ENCODE measurements around the gene AFG1L.

DNA sequence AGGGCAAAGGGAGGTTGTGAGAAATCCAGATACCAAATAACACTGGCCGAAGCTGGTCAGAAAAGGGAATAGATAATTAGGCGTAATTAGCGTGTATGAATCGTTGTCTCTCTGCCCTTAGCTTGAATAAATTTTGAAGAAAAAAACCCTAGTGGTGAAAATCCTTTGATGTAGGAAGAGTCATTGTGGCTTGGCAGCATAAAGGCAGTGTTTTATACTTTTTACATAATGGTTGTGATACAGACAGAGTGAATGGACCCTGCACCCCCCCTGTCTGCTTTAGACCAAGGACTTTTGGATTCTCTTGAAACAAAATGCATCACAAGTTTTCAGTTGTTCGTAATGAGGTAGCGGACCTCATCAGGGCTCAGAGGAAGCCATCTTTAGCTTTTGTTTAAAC, 126.5 kb downstream of the AFG1L start:
- TF ChIP-seq, protein P1, sequence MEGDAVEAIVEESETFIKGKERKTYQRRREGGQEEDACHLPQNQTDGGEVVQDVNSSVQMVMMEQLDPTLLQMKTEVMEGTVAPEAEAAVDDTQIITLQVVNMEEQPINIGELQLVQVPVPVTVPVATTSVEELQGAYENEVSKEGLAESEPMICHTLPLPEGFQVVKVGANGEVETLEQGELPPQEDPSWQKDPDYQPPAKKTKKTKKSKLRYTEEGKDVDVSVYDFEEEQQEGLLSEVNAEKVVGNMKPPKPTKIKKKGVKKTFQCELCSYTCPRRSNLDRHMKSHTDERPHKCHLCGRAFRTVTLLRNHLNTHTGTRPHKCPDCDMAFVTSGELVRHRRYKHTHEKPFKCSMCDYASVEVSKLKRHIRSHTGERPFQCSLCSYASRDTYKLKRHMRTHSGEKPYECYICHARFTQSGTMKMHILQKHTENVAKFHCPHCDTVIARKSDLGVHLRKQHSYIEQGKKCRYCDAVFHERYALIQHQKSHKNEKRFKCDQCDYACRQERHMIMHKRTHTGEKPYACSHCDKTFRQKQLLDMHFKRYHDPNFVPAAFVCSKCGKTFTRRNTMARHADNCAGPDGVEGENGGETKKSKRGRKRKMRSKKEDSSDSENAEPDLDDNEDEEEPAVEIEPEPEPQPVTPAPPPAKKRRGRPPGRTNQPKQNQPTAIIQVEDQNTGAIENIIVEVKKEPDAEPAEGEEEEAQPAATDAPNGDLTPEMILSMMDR (IDR thresholded peaks at IDR 0.05; ENCODE audit: poor library complexity), result no peak
- TF ChIP-seq EZH2 (IDR thresholded peaks at IDR 0.05; ENCODE audit: borderline replicate concordance) (no peak), EZH2phosphoT487 (IDR thresholded peaks at IDR 0.05; ENCODE audit: low read depth, severe bottlenecking, unreplicated experiment) (no peak)
